GM19324 (cell line): ENCODE measurements around the gene IL1B.
"Not testable (repeated sequence)": the region's sequence is repeated elsewhere in the genome, so short reads cannot be mapped to it uniquely, and the experiment has no call there.

ENCODE experiments used
- ATAC-seq: cut with Tn5 transposase; IDR thresholded peaks from one replicate; pipeline ENCODE4 v1.9.1; 2021; ENCODE audit warnings: mild to moderate bottlenecking, moderate library complexity; ENCODE audit not compliant: unreplicated experiment, low FRiP score

IL1B gene

DNA sequence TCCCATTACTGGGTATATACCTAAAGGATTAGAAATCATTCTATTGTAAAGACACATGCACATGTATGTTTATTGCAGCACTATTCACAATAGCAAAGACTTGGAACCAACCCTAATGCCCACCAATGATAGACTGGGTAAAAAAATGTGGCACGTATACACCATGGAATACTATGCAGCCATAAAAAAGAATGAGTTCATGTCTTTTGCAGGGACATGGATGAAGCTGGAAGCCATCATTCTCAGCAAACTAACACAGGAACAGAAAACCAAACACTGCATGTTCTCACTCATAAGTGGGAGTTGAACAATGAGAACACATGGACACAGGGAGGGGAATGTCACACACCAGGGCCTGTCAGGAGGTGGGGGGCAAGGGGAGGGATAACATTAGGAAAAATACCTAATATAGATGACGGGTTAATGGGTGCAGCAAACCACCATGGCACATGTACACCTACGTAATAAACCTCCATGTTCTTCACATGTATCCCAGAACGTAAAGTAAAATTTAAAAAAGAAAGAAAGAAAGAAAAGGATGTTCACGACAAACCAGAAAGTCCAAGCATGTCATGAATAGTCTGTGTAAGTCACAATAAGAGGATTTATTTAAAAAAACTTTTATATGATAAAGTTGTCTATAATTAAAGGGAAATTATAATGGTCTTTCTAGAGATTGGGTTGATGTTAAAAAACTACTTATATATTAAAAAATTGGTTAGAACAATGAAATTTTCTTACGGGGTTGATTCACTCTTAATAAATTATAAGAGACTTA is 23.0 kb upstream of the IL1B start:
- not testable (repeated sequence) for ATAC-seq

DNA sequence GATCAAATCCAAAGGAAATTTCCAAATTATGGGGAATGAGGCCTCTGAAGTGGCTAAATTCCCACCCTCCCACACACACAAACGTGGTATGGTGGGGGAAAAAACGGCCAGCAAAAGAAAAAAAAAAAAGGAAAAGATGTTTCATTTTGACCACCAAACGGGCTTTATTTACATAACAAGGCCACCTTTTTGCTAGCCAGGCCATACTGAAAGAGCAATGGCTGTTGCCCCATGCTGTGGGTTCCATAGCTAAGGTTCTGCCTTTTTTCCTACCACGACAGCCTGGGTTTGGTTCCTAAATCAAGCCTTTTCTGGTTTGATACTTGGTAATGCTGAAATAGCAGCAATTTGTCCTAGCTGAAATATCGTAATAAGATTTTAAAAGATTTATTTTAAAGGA is 14.0 kb upstream of the IL1B start:
- ATAC-seq, result no peak

DNA sequence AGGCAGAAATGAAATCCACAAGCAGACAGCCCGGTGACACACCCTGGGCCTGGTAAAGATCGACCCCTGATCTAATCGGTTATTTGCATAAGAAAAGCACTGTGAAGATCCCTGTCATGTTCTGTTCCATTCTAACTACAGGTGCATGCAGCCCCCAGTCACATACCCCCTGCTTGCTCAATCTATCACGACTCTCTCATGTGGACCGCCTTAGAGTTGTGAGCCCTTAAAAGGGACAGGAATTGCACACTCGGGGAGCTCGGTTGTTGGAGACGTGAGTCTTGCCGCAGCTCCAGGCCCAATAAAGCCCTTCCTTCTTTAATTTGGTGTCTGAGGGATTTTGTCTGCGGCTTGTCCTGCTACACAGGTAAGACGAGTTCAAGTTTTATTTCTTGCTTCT is 13.4 kb upstream of the IL1B start:
- ATAC-seq, result no peak

DNA sequence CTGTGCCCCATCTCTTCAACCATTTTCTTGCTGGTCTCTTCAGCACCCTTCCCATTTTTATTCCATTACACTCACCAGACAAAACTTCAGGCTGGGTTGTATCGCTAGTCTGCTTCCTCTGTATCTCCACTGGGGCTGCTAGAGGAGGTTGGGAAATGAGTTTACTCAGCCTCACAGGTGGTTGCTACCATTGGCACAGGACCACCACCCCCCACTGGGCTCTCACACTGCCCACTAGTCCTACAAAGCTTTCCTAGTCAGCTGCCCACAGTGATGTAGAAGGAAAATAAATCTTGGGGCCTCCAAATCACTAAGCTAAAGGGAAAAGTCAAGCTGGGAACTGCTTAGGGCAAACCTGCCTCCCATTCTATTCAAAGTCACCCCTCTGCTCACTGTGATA is 12.3 kb upstream of the IL1B start:
- no peak for ATAC-seq

DNA sequence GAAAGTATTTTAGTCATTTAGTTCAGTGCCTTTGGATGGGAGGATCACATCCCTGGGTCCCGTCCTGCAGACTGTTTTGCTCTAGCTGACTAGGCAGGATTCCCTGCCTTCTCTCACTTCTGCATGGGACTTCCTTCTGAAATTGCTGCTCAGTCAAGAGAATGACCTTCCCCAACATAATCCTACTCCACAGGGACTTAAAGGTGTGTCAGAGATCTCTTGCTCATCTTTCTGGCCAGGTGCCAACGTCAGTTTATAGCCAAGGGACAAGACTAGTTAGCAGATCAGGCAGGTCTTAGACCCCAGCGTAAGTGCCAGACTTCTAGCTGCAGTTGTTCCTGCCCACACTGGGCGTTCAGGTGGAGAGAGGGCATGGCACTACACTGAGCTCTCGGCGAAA is 9.5 kb upstream of the IL1B start:
- no peak for ATAC-seq

DNA sequence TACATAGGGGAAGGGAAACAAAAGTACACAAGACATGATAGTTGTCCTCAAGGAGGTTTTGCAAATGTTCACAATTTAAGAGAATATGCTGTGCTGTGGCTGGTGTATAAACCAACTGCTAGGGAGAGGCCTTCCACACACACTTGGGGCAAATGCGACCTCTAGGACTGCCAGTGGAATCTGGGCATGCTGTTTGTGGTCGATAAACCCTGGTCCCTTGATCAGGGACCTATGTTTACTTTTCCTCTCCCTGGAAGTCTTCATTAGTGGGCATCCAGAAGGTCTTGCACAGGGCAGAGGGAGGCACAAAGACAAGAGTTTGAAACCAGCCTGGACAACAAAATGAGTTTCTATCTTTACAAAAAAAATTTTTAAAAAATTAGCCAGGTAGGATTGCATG is 7.3 kb upstream of the IL1B start:
- no peak for ATAC-seq

DNA sequence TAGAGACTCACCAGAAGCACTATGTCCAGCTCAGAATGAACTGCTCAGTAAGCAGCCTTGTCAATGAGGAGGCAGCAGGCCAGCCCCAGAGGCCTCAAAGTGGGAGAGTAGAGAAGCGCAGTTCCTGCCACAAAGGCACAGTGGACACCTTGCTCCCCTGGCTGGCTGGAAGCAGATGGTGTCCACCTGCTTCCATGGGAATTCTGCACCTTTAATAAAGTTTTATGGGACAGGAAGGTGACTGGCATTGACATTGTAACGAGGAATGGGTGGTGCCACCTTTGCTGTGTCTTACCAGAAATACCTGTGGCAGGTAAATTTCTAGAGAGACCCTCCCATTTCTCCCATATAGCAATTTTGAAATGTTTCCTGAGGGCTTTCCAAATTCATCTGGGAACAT is 6.7 kb upstream of the IL1B start:
- no peak for ATAC-seq

DNA sequence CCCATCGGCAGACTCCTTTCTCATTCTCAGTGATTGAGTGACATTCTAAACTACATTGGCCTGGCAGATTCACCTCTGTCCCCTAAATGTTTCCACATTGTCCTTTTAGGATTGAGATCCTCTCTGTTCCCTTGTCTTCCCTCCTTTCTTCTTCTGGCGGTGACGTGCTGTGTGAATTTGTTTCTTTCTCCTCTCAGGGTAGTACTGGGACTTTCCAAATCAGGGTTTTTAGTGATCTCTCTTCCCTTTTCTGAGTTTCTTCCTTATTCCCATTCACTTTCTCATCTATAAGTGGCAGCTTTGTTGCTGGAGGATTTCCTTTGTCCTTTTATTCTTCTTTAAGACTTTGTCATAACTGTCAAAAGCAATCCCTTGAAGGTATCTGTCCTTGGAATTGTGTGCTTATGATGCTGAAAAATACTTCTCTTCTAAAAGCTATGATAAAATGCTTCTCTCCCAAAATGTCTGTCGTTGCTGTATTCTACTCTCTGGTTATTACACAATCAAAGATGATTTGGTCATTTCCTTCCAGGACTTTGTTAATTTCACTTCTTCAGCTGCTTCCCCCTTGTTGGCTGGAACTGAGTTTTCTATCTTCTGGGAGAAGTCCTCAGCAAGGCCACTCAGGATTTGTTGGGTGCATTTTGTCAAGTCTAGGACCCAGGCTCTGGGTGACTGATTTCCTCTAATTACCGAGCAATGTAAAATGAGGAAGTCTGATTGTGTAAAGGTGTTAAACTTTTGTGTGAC is 4.9 kb upstream of the IL1B start:
- no peak for ATAC-seq

DNA sequence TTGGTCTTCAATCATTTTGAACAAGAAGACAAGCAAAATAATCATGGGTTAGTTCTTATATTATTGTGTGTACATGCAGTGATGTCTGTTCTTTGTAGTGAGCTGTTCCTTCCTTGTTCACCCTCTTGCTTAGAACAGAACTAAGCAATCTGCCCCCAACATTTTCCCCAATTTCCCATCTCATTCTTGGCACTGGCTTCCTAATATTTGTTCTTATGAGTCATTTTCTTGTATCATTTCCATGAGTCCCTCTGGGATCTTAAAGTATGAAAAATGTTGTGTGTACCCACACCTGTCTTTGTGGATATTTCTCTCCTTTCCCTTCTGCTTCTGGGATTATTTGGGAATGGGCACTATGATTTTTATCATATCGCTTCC is 3.5 kb upstream of the IL1B start:
- ATAC-seq, result no peak

DNA sequence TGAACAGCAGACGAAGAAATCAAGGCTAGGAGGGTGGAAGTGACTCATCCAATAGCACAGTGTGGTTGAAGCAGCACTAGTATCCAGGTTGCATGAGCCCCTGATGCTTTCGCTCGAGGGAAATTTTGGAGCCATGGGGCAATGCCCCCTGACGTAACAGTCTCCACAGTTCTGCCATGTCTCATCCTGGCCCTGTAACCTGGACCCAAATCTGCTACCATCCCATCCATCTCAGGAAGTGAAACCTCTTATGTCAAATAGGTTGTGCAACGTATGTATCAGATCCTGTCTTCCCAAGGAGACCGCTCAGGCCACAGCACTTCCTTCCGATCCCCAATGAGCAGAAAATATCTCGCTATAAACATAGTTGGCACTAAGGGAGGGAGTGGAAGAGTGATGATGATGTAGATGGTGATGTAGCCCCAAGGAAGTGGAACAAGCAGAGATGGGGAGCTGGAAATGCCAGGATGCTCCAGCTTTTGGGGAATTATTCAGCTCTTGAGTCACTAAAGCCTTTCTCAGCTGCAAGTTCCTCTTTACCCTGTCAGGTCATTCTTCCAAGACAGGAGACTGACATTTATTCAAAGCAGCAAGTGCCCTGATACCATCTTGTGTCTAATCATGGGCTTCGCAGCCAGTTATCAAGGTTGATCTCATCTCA is 3.0 kb upstream of the IL1B start:
- ATAC-seq, result no peak

DNA sequence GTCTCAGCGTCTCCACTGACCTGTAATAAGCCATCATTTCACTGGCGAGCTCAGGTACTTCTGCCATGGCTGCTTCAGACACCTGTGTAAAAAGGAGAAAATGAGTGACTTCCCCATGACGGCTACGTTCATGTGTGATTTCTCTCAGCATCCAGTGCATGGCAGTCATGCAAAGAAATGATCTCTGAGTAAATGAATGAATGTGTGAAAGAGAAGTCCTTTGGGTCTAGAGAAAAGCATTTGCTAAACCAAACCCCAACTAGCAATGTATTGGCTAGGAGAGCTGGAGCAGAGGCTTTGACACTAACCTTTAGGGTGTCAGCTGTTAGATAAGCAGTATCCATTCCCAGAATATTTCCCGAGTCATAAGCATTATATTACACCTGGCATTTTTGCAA is 417 bp downstream of the IL1B start:
- ATAC-seq, result no peak

DNA sequence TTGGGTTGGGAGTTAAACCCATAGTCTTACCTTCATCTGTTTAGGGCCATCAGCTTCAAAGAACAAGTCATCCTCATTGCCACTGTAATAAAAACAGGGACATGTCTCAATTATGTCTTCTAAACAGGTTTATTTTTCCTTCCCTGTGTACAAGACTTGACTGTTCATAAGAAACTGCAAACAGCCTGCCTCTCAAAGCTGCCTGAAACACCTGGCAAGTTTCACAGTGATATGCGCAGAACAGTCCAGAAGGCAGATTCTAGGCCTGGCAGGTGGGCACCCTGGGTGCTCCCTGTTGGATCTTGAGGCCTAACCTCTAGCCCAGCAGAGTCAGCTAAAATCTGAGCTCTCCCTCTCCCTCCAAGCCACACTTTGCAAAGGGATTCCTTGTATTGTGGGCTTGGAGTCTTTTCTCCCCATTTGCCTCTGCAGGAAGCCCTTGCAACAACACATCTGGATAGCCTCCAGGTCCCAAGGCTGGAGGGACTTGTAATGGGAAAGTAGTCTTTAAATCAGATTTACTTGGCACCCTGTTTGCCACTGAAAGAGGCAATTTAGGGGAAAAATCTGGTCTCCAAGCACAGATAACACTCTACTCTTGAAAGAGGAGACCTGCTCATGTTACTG is 930 bp downstream of the IL1B start:
- no peak for ATAC-seq

DNA sequence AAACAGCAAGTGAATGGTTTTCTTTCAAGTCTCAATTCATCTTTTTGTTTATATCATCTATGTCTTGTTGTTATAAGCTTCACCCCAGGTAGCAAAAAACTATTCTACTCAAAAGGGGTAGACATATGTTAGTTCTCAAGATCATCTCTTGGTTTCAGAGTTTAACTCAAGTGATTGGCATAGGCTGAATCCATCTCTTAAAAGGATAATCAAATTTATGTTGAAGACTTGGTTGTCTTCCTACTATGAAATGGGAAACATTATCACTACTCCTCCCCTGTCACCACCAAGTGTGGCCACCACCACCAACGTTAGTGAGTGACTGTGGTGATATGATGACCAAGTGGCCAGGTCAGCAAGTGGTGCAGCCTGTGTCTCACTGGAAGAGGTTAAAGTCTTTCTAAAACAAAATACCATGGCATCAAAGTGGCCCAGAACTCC is 1.5 kb downstream of the IL1B start:
- no peak for ATAC-seq

DNA sequence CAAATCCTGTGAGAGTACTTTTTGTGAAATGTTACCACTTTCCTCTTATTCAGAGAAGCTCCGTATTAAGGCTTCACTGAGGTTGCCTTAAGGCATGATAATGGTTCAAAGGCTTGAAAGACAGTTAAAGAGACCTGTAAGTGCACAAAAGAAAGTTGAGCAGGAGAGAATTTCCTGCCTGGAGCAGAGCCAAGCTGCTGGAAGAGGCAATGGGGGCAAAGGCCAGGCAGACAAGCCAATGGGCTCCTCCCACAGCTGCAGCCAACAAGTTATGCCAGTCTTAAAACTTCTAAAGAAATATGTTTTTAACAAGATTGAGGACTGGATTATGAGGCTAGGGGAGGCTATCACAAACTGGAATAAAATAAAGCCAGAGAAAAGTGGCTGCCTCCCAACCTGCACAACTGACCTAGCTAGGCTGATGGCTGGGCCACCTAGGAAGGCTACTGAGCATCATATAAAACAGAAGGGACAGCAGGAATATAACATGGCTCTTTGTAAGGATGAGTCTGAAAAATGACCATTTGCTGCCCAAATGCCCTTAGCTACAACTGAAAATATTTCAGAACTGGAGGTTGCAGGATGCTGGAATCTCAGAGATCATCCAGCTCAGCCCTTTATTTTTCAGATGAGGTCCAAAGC is 2.1 kb downstream of the IL1B start:
- no peak for ATAC-seq

DNA sequence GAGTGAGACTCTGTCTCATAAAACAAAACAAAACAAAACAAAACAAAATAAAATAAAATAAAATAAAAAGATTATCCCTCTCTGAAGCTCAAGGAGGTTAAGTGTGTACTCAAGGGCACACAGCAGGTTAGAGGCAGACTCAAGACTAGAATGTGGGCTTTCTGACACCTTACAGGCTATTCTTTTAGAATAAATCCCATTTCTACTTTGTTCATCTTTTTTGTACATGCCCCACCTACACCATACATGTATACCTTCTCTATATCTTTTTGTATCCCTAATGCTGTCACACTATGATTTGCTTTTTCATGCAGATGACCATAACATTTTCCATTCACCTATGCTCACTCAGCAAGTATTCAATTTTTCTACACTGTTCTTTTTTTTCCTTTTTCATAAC is 2.6 kb downstream of the IL1B start:
- no peak for ATAC-seq

DNA sequence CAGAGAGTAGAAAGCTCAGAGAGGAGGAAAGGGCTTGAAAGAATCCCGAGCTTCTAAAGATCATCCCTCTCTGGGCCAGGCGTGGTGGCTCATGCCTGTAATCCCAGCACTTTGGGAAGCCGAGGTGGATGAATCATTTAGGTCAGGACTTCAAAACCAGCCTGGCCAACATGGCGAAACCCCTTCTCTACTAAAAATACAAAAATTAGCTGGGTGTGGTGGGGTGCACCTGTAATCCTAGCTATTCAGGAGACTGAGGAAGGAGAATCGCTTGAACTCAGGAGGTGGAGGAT is 3.0 kb downstream of the IL1B start:
- not testable (repeated sequence) for ATAC-seq

DNA sequence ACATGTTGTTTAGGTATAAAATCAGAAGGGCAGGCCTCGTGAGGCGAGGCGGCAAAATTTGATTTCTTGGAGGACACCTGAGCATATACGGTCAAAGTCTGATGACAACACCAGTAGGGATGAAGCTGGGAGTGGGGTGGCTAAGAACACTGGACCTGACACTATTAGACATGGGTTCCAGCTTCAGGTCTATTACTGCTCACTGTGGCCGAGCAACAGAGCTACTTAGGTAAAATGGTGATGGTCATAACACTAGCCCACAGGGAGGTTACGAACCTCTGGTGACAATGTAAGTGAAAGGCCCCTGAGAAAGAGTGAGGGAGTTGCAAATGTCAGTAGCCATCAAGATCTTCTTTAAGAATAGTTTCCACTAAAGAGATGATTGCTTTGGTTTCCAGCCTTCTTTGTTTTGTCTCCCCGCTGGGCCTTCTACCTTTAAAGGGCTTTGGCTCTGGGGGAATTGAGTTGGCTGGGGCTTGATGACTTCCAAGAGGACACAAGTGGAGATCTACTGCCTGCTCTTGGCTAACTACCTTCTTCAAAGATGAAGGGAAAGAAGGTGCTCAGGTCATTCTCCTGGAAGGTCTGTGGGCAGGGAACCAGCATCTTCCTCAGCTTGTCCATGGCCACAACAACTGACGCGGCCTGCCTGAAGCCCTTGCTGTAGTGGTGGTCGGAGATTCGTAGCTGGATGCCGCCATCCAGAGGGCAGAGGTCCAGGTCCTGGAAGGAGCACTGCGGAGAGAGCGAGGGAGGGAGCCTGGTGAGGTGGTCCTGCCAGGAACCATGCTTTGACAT is 3.5 kb downstream of the IL1B start:
- no peak for ATAC-seq

DNA sequence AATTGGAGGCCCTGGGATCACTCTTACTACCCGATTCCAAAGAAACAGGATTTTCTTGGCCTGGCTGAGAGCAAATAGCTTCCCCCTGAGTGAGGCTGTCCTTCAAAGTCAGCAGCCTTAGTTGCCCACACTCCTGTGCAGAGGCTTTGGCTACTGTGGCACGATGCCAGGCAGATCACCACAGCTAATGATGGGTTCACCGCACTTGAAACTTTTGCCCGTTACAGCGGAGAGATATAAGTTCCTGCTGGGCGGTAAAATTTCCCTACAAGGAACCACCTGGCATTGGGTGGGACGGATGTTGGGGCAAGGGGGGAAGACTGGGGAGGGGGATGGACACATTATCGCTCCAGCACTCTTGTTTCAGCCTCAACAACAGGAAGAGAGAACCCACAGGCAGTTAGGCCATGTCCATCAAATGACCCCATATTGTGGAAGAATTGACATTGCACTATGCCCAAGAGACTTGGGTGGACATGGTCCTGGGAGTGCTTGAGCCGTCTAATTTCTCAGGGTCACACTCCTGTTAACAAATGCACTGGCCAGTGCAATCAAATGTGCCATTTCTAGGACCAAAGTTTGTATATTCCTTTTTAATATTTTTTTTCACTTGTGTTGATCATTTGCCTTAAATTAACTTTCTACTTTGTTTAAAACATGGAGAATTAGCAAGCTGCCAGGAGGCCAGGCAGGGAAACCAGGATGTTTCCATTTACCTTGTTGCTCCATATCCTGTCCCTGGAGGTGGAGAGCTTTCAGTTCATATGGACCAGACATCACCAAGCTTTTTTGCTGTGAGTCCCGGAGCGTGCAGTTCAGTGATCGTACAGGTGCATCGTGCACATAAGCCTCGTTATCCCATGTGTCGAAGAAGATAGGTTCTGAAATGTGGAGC is 4.4 kb downstream of the IL1B start:
- no peak for ATAC-seq

DNA sequence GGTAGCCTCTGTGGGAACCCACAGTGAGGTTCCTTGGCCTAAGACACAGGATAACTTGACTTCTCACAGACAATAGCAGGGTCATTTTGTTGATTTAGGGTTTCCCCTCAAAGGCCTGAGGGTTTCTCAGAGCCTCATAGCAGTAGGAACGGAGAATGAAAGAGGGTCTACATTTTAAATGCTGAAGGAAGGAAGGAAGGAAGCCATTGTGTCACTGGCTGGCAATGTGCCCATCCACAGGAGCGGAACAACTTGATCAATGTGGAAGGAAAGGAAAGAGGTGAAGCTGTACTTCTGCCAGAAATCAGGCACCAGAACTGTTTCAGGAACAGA is 5.1 kb downstream of the IL1B start:
- ATAC-seq, result no peak
